ENCODE results near the gene MS4A6E.

MS4A6E gene

DNA sequence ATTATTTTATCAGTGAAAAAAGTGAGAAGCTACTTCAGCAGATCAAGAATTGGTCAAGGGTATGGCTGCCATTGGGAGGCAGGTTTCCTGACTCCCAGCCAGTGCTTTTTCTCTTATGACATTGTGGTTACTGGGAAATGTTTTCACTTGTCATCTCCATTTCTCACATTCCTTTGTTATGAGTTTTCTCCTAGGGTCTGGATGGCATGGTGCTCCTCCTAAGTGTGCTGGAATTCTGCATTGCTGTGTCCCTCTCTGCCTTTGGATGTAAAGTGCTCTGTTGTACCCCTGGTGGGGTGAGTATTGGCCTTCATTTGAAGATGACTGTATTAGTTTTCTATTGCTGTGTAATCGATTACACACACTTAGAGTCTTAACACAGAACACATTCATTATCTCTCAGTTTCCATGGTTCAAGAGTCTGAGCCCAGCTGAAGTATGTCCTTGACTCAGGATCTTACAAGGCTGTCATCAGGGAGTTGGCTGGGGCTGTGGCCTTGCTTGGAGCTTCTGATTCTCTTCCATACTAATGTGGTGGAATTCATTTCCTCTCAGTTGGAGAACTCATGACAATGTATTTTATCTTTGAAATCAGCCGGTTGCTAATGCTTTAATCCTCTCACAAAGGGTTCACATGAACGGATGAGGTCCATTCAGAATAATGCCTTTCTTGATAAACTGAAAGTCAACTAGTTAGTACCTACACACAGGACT lies 21.0 kb upstream of the MS4A6E start:
- Histone ChIP-seq H3K9ac (ENCODE audit: low read depth in 1 of 2, low read length in 2 of 2) (no peak overlapping the region), H3K27ac (ENCODE audit: low read depth, low read length) (no peak overlapping the region), H3K4me1 (ENCODE audit: control insufficient read depth in 1 of 2, insufficient read depth in 2 of 2, low read length in 2 of 2) (no peaks in the 10 kb centered on the region), H3K27me3 (ENCODE audit: control insufficient read depth in 1 of 2, insufficient read depth in 2 of 2, low read length in 2 of 2) (no peaks in the 10 kb centered on the region), H3K9me3 (ENCODE audit: control insufficient read depth in 1 of 2, low read length in 2 of 2) (no peaks in the 10 kb centered on the region), H3K4me3 (ENCODE audit: low read depth in 1 of 2, low read length in 2 of 2) (no peak overlapping the region), H3K36me3 (ENCODE audit: control insufficient read depth in 1 of 2, insufficient read depth in 2 of 2, low read length in 2 of 2) (no peaks in the 10 kb centered on the region)

DNA sequence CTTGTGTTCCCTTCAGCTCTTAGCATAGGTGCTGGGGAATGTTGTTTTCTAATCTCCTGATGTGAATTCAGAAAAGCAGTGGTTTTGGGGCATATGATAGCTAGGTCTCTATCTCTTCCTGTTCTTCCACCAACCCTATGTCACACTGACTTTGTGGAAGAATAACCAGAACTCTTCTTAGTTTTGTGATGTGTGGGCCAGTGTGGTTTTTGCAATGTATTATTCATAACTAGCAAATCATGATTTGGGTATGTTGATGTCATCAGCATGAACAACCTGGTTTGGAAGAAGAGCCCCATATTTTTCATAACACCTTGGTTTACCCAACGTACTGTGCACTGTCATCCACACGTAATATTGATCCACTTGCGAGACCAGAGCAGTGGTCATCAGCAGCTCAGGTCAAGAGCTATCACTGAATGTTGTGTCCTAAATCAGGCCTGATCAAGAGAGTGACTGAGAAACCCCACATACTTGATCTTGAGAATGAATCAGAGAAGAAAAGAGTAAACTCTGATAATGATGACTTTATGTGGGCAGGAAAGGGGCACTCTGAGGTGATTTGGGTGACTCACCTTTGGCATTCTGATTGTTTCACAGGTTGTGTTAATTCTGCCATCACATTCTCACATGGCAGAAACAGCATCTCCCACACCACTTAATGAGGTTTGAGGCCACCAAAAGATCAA lies 19.4 kb upstream of the MS4A6E start:
- no peaks in the 10 kb centered on the region for H3K9me3 ChIP-seq (ENCODE audit: control insufficient read depth in 1 of 2, low read length in 2 of 2)
- no peaks in the 10 kb centered on the region for H3K4me1 ChIP-seq (ENCODE audit: control insufficient read depth in 1 of 2, insufficient read depth in 2 of 2, low read length in 2 of 2)
- no peaks in the 10 kb centered on the region for H3K27me3 ChIP-seq (ENCODE audit: control insufficient read depth in 1 of 2, insufficient read depth in 2 of 2, low read length in 2 of 2)
- H3K36me3 ChIP-seq (ENCODE audit: control insufficient read depth in 1 of 2, insufficient read depth in 2 of 2, low read length in 2 of 2), result no peaks in the 10 kb centered on the region
- no peak overlapping the region for H3K9ac ChIP-seq (ENCODE audit: low read depth in 1 of 2, low read length in 2 of 2)
- no peak overlapping the region for H3K4me3 ChIP-seq (ENCODE audit: low read depth in 1 of 2, low read length in 2 of 2)
- H3K27ac ChIP-seq (ENCODE audit: low read depth, low read length), result no peak overlapping the region

DNA sequence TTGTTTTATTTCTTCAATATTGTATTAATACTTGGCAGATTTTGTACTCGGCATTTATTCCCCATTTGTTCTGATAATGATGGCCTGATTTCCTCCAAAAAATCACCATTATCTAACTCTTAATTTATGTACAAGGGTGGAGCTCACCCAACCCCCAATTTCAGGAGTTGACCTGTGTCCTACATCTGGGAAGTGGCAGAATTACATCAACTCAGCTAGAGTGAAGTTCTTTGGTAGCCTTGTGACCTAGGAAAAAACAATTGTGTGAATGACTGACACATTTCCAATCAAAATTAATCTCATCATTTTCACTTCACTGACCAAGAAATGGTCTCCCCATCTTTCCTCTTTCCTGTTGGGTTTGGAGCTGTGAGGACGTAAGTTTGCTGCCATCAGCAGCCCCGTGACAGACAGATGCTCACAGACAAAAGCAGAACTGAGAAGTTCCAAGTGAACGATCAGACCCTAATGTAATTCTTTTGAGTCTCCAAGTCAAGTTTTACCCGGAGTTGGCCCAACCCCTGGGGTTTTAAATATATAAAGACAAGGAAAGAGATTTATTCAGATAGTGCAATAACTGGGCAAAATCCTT lies 16.6 kb upstream of the MS4A6E start:
- H3K4me1 ChIP-seq (ENCODE audit: control insufficient read depth in 1 of 2, insufficient read depth in 2 of 2, low read length in 2 of 2), result no peaks in the 10 kb centered on the region
- H3K9me3 ChIP-seq (ENCODE audit: control insufficient read depth in 1 of 2, low read length in 2 of 2), result no peaks in the 10 kb centered on the region
- H3K4me3 ChIP-seq (ENCODE audit: low read depth in 1 of 2, low read length in 2 of 2), result no peak overlapping the region
- no peak overlapping the region for H3K9ac ChIP-seq (ENCODE audit: low read depth in 1 of 2, low read length in 2 of 2)
- H3K27me3 ChIP-seq (ENCODE audit: control insufficient read depth in 1 of 2, insufficient read depth in 2 of 2, low read length in 2 of 2), result no peaks in the 10 kb centered on the region
- no peaks in the 10 kb centered on the region for H3K36me3 ChIP-seq (ENCODE audit: control insufficient read depth in 1 of 2, insufficient read depth in 2 of 2, low read length in 2 of 2)
- H3K27ac ChIP-seq (ENCODE audit: low read depth, low read length), result no peak overlapping the region

DNA sequence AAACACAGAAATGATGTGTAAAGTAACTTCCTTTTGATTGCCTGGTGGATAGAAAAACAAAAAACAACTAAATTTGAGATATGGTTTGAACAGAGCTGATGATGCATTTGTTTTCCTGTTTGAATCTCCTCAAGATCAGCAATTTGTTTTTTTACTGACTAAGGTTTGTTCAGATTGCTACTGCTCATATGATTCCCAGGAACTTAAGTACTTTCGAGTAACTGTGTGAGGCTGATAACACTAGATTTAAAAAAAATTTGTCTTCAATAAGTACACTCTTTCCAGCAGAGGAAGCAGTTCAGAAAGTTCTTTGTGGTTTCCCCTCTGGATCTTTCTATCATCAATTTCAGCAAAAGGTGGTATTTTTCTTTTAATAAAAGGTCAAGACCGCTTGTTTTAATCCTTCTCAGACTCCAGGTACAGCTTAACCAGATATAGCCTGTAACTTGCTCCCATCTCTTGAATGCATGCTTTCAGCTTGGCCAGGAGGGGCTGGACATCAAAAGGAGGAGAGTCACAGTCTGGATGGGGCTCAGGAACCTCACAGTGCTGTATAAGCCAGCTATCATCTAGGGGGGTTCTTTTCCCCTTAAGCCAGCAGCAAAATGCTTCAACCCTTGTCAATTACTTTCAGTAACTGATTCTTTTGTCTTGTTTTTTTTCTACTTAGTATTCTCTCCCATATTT lies 12.3 kb upstream of the MS4A6E start:
- H3K9ac ChIP-seq (ENCODE audit: low read depth in 1 of 2, low read length in 2 of 2), result no peak overlapping the region
- no peaks in the 10 kb centered on the region for H3K36me3 ChIP-seq (ENCODE audit: control insufficient read depth in 1 of 2, insufficient read depth in 2 of 2, low read length in 2 of 2)
- H3K27me3 ChIP-seq (ENCODE audit: control insufficient read depth in 1 of 2, insufficient read depth in 2 of 2, low read length in 2 of 2), result no peaks in the 10 kb centered on the region
- no peak overlapping the region for H3K4me3 ChIP-seq (ENCODE audit: low read depth in 1 of 2, low read length in 2 of 2)
- no peaks in the 10 kb centered on the region for H3K9me3 ChIP-seq (ENCODE audit: control insufficient read depth in 1 of 2, low read length in 2 of 2)
- no peak overlapping the region for H3K27ac ChIP-seq (ENCODE audit: low read depth, low read length)
- H3K4me1 ChIP-seq (ENCODE audit: control insufficient read depth in 1 of 2, insufficient read depth in 2 of 2, low read length in 2 of 2), result no peaks in the 10 kb centered on the region

DNA sequence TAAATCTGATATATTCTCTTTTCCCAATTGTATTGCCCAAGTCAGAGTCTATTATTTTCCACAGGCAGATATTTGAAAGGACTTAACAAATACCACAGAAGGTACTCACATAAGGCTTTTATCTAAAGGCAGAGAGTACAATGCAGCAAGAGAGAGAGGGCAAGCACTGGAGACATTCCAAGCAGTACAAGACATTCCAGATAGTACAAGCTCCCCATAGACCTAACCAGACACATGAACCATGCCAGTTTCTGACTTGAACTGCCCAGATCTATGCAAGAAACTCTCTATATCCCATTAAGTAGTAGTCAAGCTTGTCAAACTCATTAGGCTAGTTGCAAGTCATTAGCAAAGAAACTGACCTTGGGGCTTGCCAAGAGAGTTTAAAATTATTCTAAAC lies 11.2 kb upstream of the MS4A6E start:
- no peak overlapping the region for H3K27ac ChIP-seq (ENCODE audit: low read depth, low read length)

DNA sequence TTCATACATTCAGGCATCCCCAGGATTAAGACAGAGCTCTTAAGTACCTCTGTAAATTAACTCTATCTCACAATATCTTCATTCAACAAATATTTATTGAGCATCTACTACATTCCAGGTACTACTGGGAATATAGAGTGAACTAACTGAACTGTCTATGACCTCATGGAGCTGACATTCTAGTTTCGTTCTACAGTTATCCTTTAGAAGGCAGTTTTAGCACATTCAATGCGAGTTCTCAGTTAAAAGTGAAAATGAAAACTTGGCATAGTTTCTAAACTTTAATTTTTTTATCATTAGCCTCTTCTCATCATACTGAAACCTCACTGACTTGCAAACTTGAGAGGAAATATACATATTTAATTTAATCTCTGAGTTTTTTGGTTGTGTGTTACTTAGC lies 10.7 kb upstream of the MS4A6E start:
- no peaks in the 10 kb centered on the region for H3K9me3 ChIP-seq (ENCODE audit: control insufficient read depth in 1 of 2, low read length in 2 of 2)
- no peak overlapping the region for H3K4me3 ChIP-seq (ENCODE audit: low read depth in 1 of 2, low read length in 2 of 2)
- H3K27me3 ChIP-seq (ENCODE audit: control insufficient read depth in 1 of 2, insufficient read depth in 2 of 2, low read length in 2 of 2), result no peaks in the 10 kb centered on the region
- no peaks in the 10 kb centered on the region for H3K4me1 ChIP-seq (ENCODE audit: control insufficient read depth in 1 of 2, insufficient read depth in 2 of 2, low read length in 2 of 2)
- no peak overlapping the region for H3K27ac ChIP-seq (ENCODE audit: low read depth, low read length)
- no peaks in the 10 kb centered on the region for H3K36me3 ChIP-seq (ENCODE audit: control insufficient read depth in 1 of 2, insufficient read depth in 2 of 2, low read length in 2 of 2)
- H3K9ac ChIP-seq (ENCODE audit: low read depth in 1 of 2, low read length in 2 of 2), result no peak overlapping the region

More for the DNA sequence above, 11.2 kb upstream of the MS4A6E start:
- no peak overlapping the region for H3K4me3 ChIP-seq (ENCODE audit: low read depth in 1 of 2, low read length in 2 of 2)
- H3K36me3 ChIP-seq (ENCODE audit: control insufficient read depth in 1 of 2, insufficient read depth in 2 of 2, low read length in 2 of 2), result no peaks in the 10 kb centered on the region
- no peak overlapping the region for H3K9ac ChIP-seq (ENCODE audit: low read depth in 1 of 2, low read length in 2 of 2)
- H3K9me3 ChIP-seq (ENCODE audit: control insufficient read depth in 1 of 2, low read length in 2 of 2), result no peaks in the 10 kb centered on the region
- H3K27me3 ChIP-seq (ENCODE audit: control insufficient read depth in 1 of 2, insufficient read depth in 2 of 2, low read length in 2 of 2), result no peaks in the 10 kb centered on the region
- H3K4me1 ChIP-seq (ENCODE audit: control insufficient read depth in 1 of 2, insufficient read depth in 2 of 2, low read length in 2 of 2), result no peaks in the 10 kb centered on the region

DNA sequence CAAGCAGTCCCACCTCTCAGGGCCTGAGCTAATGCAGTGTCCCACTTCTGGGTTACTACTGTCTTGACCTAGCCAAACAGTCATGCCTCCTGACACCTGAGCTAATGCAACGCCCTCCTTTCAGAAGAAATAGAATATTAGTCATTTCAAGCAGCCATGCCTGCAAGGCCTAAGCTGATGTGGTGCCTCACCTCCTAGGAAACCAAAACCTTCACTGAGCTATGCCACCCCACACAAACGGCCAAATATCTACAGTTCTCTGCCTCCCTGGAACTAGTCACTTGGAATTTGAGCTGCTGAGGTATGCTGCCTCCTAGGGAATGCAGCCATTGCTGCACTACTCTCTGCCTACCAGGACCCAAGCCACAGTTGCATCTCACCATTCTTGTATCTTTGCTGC lies 8.3 kb upstream of the MS4A6E start:
- Histone ChIP-seq H3K36me3 (ENCODE audit: control insufficient read depth in 1 of 2, insufficient read depth in 2 of 2, low read length in 2 of 2) (no peaks in the 10 kb centered on the region), H3K27ac (ENCODE audit: low read depth, low read length) (no peak overlapping the region), H3K4me1 (ENCODE audit: control insufficient read depth in 1 of 2, insufficient read depth in 2 of 2, low read length in 2 of 2) (no peaks in the 10 kb centered on the region), H3K4me3 (ENCODE audit: low read depth in 1 of 2, low read length in 2 of 2) (no peak overlapping the region), H3K9ac (ENCODE audit: low read depth in 1 of 2, low read length in 2 of 2) (no peak overlapping the region), H3K27me3 (ENCODE audit: control insufficient read depth in 1 of 2, insufficient read depth in 2 of 2, low read length in 2 of 2) (no peaks in the 10 kb centered on the region), H3K9me3 (ENCODE audit: control insufficient read depth in 1 of 2, low read length in 2 of 2) (no peaks in the 10 kb centered on the region)

DNA sequence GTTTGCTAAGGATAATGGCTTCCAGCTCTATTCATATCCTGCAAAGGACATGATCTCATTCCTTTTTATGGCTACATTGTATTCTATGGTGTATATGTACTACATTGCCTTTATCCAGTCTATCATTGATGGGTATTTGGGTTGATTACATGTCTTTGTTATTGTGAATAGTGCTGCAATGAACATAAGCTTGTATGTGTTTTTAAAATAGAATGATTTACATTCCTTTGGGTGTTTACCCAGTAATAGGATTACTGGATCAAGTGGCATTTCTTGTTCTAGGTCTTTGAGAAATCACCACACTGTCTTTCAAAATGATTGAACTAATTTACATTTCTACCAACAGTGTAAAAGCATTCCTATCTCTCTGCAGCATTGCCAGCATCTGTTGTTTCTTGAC lies 6.0 kb upstream of the MS4A6E start:
- Histone ChIP-seq H3K4me1 (ENCODE audit: control insufficient read depth in 1 of 2, insufficient read depth in 2 of 2, low read length in 2 of 2) (no peaks in the 10 kb centered on the region), H3K4me3 (ENCODE audit: low read depth in 1 of 2, low read length in 2 of 2) (no peak overlapping the region), H3K9me3 (ENCODE audit: control insufficient read depth in 1 of 2, low read length in 2 of 2) (no peaks in the 10 kb centered on the region)

DNA sequence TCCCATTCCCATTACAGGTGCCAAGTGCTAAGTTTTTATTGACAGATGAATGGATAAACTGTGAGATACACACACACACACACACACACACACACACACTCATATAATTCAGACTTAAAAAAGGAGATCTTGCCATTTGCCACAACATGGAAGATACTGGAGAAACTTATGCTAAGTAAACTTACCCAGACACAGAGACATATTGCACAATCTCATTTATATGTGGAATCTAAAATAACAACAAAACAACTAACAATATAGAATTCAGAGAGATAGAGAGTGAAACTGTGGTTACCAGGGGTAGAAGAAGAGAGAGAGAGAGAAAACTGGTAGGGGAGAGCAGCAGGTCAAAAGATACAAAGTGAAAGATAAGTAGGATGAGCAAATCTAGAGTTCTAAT lies 1.4 kb downstream of the MS4A6E start:
- H3K27ac ChIP-seq (ENCODE audit: low read depth, low read length), result no peak overlapping the region
- H3K9me3 ChIP-seq (ENCODE audit: control insufficient read depth in 1 of 2, low read length in 2 of 2), result peaks cover 0 to 5% of the 10 kb centered on the region in 2 donors
- H3K4me1 ChIP-seq (ENCODE audit: control insufficient read depth in 1 of 2, insufficient read depth in 2 of 2, low read length in 2 of 2), result no peaks in the 10 kb centered on the region
- no peaks in the 10 kb centered on the region for H3K27me3 ChIP-seq (ENCODE audit: control insufficient read depth in 1 of 2, insufficient read depth in 2 of 2, low read length in 2 of 2)
- H3K36me3 ChIP-seq (ENCODE audit: control insufficient read depth in 1 of 2, insufficient read depth in 2 of 2, low read length in 2 of 2), result no peaks in the 10 kb centered on the region
- no peak overlapping the region for H3K9ac ChIP-seq (ENCODE audit: low read depth in 1 of 2, low read length in 2 of 2)
- H3K4me3 ChIP-seq (ENCODE audit: low read depth in 1 of 2, low read length in 2 of 2), result no peak overlapping the region

More for the DNA sequence above, 6.0 kb upstream of the MS4A6E start:
- Histone ChIP-seq H3K27ac (ENCODE audit: low read depth, low read length) (no peak overlapping the region), H3K9ac (ENCODE audit: low read depth in 1 of 2, low read length in 2 of 2) (no peak overlapping the region), H3K36me3 (ENCODE audit: control insufficient read depth in 1 of 2, insufficient read depth in 2 of 2, low read length in 2 of 2) (no peaks in the 10 kb centered on the region), H3K27me3 (ENCODE audit: control insufficient read depth in 1 of 2, insufficient read depth in 2 of 2, low read length in 2 of 2) (no peaks in the 10 kb centered on the region)

DNA sequence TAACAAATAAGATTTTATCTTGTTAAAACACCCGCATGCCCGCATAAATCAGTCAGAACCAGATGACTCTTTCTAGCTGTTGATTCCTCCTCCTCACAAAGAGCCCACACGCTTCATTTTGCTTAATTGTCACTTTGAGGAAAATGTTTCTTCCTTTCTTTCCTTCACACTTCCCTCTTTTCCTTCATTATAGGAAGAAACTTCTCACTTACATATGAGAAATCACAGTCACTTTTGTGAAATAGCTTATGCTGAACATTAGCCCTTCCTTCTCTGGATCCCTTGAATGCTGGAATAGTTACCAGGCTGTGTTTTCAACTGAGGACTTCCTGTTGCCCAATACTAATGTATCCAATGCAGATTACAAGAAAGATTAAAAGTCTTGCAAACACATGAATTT lies 5.8 kb downstream of the MS4A6E start:
- no peaks in the 10 kb centered on the region for H3K36me3 ChIP-seq (ENCODE audit: control insufficient read depth in 1 of 2, insufficient read depth in 2 of 2, low read length in 2 of 2)
- no peak overlapping the region for H3K27ac ChIP-seq (ENCODE audit: low read depth, low read length)
- H3K4me1 ChIP-seq (ENCODE audit: control insufficient read depth in 1 of 2, insufficient read depth in 2 of 2, low read length in 2 of 2), result no peaks in the 10 kb centered on the region
- no peak overlapping the region for H3K9ac ChIP-seq (ENCODE audit: low read depth in 1 of 2, low read length in 2 of 2)
- no peaks in the 10 kb centered on the region for H3K27me3 ChIP-seq (ENCODE audit: control insufficient read depth in 1 of 2, insufficient read depth in 2 of 2, low read length in 2 of 2)
- no peak overlapping the region for H3K4me3 ChIP-seq (ENCODE audit: low read depth in 1 of 2, low read length in 2 of 2)
- H3K9me3 ChIP-seq (ENCODE audit: control insufficient read depth in 1 of 2, low read length in 2 of 2), result no peaks in the 10 kb centered on the region

All from duodenal mucosa (tissue), 2 donors.